A673 (cell line): Measurements from ENCODE around the gene CCDC141.

Experiments used
- CTCF ChIP-seq: fragments of 300-800, 200-600 bp; sonication (generic); conservative IDR thresholded peaks from 2 replicates; pipeline ENCODE4 v1.5.1; 2017; ENCODE audit warnings: low read depth, mild to moderate bottlenecking, antibody characterized with exemption, low read length, moderate library complexity, mixed read lengths
- EZH2 ChIP-seq: fragments of 200-600 bp; sonication (generic); IDR thresholded peaks from 2 replicates; pipeline ENCODE4 v1.6.1; 2017; ENCODE audit warnings: borderline replicate concordance, low read depth, mild to moderate bottlenecking, mixed read lengths, antibody characterized with exemption, low read length; ENCODE audit not compliant: poor library complexity, severe bottlenecking

- TF ChIP-seq CTCF (no peak), EZH2 (no peak)
These were observed 144.7 kb downstream of the CCDC141 start for GRCh38 chr2:178905261-178905660.
